GM21619 (cell line): ENCODE measurements around the gene VENTX.

Experiments used
- ATAC-seq: cut with Tn5 transposase; IDR thresholded peaks from one replicate; pipeline ENCODE4 v1.9.1; 2021; ENCODE audit not compliant: unreplicated experiment

The VENTX gene

DNA sequence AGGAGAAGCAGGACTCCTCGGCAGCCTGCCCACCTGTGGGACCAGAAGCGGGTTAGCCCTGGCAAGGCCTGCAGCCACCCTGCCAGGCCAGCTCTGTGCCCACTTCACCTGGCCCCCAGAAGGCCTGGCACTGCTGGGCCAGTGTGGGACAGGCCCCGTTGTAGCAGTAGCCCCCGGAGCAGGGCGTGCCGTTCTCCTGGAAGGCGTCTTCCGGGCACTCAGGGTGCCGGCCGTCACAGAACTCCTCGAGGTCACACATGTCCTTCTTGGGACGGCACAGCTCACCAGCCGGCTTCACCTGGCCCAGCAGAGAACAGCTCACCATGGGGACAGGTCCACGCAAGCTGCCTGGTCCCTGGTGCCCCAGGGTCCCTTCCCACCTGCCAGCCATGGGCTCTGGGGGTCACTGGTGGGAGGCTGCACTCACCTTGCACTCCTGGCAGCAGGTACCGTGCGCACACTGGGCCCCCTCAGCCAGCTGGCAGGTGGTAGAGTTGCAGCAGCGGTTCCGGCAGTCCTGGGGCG, 33.2 kb downstream of the VENTX start:
- no peak for ATAC-seq

DNA sequence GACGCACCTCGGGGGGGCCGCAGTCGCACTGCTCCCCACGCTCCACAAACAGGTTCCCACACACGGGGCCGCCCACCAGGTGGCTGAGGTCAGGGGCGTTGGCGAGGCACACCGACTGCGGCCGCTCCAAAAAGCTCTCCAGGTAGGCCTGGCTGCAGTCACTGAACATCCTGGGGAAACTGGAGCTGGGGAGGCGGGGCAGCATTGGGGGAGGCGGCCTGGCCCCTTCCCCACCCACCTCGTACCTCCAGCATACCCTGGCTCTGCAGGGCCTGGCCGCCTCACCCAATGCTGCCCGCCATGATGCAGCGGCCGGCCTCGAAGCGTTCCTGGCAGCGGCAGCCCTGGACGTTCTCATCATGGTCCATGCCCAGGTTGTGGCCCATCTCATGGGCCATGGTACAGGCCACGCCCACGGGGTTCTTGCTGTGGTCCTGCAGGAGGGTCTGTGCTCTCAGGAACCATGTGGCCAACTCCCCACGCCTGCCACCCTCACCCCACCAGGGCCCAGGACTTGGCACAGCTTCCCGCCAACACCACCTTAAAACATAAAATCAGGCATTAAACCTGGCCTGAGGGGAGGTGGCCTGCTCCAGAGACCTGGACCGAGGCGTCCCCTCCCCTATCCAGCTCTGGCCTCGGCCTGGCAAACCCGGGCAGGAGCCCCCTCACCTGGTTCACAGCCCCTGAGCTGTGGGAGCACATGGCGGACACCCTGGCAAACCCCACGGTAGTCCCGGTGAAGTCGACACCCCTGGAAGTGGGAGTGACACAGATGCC, 34.1 kb downstream of the VENTX start:
- no peak for ATAC-seq

- no peak for ATAC-seq
Measured at GRCh38 chr10:133272301-133272963, 34.8 kb downstream of the VENTX start.

- no peak for ATAC-seq
Measured at GRCh38 chr10:133272964-133273420, 35.3 kb downstream of the VENTX start.

- ATAC-seq, result no peak
Measured at GRCh38 chr10:133273534-133274143, 36.0 kb downstream of the VENTX start.

- peak; percentile 45 for ATAC-seq
Measured at GRCh38 chr10:133274751-133275683, 37.4 kb downstream of the VENTX start.

DNA sequence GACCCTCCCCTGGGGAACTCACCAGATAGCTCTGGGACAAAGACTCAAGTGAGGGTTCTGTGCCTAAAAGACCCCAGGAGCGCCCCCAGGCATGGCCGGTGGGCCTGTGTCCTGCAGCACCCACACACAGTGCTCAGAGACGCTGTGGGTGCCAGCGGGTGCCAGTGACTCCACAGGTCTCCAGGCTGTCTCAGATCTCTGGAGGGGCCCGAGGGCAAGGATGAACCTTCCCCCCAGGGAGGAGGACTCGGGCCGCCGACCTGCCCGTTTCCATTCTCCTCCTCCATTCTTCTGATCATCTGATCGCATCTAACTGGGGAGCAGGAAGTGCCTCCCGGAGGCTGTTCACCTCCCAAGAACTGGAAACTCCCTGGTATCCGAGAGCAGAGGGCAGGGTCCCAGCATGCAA, 38.0 kb downstream of the VENTX start:
- ATAC-seq, result peak; percentile 26

DNA sequence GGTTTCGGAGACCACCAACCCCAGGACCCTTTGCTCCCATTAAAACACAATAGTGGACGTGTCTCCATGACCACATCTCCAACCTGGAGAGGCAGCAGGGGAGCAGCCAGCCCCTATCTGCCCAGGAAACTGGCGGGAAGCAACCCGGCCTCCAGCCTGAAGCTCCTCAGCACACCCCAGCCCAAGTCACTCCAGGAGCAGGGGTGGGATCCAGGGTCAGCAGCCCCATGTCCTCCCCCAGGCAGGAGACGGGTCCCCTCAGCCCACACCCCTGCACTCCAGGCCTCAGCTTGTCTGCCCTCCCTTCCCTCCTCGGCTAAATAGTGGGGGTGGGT, 38.4 kb downstream of the VENTX start:
- peak; percentile 0 for ATAC-seq

- peak; percentile 46 for ATAC-seq
Measured at GRCh38 chr10:133276435-133277201, 39.0 kb downstream of the VENTX start, which contains the start of gene ADAM8. TSS of gene ADAM8 (minus strand) at chr10:133276868. CDS start at chr10:133276817, 51 bp downstream.

DNA sequence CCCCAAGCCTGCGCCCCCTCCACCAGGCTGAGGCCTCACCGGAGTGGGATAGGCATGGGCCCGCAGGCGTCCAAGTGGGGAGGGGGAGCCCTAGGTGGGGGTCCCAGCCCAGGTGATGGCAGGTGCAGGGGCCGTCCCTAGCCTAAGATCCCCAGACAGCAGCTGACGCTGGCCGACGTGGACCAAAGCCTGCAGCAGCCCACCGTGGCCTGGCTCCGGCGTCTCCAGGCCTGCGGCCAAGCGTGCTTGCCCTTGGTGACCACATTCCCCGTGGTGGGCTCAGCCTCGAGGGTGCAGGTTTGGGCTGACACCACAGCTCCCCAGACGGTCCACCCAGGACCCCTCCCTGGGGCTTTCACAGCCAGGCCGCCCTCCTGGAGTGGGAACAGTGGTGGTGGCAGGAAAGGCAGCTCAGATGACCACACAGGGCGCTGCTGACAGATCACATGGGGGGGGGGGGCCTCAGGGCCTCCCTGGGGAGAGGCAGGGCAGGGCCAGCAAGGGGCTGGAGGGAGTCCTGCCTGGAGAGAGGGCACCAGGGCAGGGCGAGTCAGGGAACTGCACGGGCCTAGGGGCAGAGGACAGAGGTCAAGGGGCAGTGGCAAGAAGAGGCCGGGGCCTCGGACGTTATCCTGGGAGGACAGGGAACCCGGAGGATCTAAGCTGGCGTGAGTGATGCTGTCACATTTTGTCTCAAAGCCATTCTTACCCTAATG, 39.8 kb downstream of the VENTX start:
- ATAC-seq, result no peak

GRCh38 chr10:133277993-133278576, 40.4 kb downstream of the VENTX start:
- ATAC-seq, result no peak

GRCh38 chr10:133278577-133279265, 41.1 kb downstream of the VENTX start:
- ATAC-seq, result peak; percentile 40

GRCh38 chr10:133279326-133280226, 41.9 kb downstream of the VENTX start:
- ATAC-seq, result no peak

GRCh38 chr10:133280391-133281059, 42.9 kb downstream of the VENTX start:
- ATAC-seq, result no peak

DNA sequence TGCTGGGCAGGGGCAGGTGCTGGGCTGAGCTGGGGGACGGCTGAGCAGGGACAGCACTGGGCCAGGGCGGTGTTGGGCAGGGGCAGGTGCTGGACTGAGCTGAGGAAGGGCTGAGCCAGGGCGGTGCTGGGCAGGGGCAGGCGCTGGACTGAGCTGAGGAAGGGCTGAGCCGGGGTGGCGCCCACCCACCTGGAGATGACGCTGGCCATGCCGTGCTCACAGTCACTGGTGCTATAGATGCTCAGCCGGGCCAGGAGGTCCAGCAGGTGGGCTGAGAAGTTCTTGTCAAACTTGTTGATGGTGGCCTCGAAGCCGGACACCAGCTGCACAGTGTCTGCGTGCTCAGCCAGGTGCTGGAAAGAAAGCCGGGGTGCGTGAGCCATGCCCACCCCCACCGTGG, 43.4 kb downstream of the VENTX start:
- ATAC-seq, result no peak

- no peak for ATAC-seq
Measured at GRCh38 chr10:133281628-133282372, 44.1 kb downstream of the VENTX start.
